Fibroblast of villous mesenchyme (primary cell): ENCODE data around the gene EMC8. TPM values are rescaled to one million over a fixed set of nuclear protein-coding genes. Genes with fewer than 3 reads are reported as not detected.
"Not testable (repeated sequence)": the region's sequence is repeated elsewhere in the genome, so short reads cannot be mapped to it uniquely, and the experiment has no call there.

ENCODE experiments used
- DNase-seq: peaks from one replicate; pipeline ENCODE4 v3.0.0-alpha.2; 2010; ENCODE audit warnings: low read depth
- H3K4me3 ChIP-seq: 2 replicates; pipeline ENCODE4 v1.5.1; 2011; ENCODE audit warnings: low read depth, mild to moderate bottlenecking, low read length
- total RNA-seq: library from RNA; depleted of rRNA; stranded (reverse); fragments of >200 nt; gene quantifications from 2 replicates; pipeline ENCODE4 v1.2.3, GENCODE V29; 2012
- TF ChIP-seq, protein P1 (sequence below): IDR thresholded peaks from 2 replicates; pipeline ENCODE4 v1.5.1; 2012; ENCODE audit warnings: low read depth, mild to moderate bottlenecking, low read length; ENCODE audit not compliant: insufficient read depth

EMC8 gene
- total RNA-seq, 1 donor = 30.2 TPM

DNA sequence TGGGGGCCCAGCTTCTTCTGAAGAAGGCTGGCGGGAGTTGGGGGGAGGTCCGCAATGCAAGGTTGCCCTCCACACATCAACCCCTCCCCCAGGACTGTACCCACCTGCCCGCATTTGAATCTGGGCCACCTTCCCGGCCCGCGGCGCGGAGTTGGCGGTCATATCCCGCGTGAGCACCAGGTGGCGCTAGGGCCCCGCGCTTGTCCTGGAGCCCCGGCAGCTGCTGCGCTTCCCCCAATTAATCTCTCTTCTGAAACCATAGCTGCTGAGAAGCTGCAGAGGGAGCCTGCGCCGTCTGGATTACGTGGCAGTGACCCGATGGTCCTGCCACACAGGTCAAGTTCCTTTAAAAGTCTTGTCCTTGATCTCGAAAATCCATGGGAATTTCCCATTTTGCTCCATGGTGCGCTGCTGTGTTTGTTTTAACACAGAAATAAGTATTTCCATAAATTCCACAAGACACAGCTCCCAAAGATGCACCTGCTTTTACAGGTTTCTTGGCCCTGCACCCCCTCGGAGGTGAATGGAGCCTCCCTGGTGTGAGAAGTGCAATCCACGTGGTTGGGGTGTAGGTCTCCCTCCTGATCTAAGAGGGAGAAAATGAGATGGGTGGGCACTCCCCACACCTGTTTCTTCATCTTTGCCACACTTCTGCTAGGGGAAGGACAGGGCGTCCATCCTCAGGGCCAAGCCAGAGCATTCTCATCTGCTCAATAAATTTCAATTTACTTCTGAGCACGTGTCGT lies 22.2 kb upstream of the EMC8 start:
- peak; percentile 81 for DNase-seq
- TF ChIP-seq, protein P1, sequence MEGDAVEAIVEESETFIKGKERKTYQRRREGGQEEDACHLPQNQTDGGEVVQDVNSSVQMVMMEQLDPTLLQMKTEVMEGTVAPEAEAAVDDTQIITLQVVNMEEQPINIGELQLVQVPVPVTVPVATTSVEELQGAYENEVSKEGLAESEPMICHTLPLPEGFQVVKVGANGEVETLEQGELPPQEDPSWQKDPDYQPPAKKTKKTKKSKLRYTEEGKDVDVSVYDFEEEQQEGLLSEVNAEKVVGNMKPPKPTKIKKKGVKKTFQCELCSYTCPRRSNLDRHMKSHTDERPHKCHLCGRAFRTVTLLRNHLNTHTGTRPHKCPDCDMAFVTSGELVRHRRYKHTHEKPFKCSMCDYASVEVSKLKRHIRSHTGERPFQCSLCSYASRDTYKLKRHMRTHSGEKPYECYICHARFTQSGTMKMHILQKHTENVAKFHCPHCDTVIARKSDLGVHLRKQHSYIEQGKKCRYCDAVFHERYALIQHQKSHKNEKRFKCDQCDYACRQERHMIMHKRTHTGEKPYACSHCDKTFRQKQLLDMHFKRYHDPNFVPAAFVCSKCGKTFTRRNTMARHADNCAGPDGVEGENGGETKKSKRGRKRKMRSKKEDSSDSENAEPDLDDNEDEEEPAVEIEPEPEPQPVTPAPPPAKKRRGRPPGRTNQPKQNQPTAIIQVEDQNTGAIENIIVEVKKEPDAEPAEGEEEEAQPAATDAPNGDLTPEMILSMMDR = peak; percentile 90
- no peak overlapping the region for H3K4me3 ChIP-seq

DNA sequence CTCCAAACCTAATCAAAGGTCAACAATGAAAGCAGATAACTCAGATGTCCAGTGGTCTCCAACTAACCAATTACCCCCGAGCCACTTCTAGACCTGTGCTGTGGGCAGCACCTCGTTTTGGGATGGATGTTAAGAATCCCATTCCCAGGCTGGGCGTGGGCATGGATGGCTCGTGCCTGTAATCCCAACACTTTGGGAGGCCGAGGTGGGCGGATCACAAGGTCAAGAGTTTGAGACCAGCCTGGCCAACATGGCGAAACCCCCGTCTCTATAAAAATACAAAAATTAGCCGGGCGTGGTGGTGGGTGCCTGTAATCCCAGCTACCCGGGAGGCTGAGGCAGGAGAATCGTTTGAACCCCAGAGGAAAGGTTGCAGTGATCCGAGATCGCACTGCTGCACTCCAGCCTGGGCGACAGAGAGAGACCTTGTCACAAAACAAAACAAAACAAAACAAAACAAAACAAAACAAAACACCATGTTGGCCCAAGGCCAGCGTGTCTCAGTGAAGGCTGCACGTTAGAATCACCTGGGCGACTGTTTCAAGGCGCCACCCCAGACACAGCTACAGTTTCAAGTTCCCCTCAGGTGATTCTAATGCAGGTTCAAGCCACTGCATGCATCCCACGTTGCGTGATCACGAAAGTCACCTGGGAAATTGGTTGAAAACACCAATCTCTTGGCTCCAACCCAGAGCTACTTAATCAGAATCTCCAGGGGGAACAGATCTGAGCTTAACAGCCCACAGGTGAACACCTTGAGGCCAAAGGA lies 21.4 kb upstream of the EMC8 start:
- DNase-seq = no peak
- TF ChIP-seq, protein P1 = no peak
- no peak overlapping the region for H3K4me3 ChIP-seq

DNA sequence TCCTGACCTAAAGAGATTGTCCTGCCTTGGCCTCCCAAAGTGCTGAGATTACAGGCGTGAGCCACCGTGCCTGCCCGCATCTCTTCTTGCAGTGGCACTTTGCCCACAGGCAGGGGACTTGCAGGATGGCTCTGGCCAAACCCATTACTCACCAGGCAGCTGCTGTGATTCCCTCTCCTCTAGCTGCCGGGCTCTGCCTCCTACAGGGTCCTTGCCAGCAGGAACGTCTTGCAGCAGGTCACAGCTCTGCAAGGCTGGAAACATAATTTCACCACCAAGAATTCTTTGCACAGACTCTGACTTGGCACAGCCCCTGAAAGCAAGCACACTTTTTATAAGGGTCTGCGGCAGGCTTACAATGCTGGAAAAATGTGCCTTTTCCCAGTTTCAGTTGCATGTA lies 20.4 kb upstream of the EMC8 start:
- TF ChIP-seq, protein P1 = no peak
- no peak for DNase-seq
- H3K4me3 ChIP-seq = no peak overlapping the region

DNA sequence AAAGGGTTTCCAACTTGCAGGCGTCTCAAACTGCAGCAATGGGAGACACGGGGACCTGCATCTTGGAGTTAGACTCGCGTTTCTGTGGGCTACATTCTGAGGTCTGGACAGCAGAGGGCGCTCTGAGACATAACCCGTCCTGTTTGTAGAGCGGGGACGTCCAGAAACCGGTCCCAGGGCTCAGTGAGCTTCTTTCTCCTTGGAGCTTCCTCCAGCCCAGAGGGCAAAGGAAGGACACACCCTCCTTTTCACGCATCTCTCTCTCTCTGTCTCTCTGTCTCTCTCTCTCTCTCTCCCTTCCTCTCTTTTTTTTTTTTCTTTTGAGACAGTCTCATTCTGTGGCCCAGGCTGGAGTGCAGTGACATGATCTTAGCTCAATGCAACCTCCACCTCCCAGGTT lies 19.9 kb upstream of the EMC8 start:
- DNase-seq = peak; percentile 79
- no peak overlapping the region for H3K4me3 ChIP-seq
- TF ChIP-seq, protein P1 = peak; percentile 78

DNA sequence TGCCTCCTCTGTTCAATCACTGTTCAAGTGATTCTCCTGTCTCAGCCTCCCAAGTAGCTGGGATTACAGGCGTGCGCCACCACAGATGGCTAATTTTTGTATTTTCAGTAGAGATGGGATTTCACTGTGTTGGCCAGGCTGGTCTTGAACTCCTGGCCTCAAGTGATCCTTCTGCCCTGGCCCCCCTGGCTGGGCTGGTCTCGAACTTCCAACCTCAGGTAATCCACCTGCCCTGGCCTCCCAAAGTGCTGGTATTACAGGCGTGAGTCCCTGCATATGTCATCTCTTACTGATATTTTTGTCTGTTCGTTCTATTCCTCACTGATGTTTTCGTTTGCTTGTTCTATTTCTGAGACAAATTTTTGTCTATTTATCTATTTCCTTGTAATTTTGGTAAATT lies 17.9 kb upstream of the EMC8 start:
- not testable (repeated sequence) for H3K4me3 ChIP-seq, DNase-seq

DNA sequence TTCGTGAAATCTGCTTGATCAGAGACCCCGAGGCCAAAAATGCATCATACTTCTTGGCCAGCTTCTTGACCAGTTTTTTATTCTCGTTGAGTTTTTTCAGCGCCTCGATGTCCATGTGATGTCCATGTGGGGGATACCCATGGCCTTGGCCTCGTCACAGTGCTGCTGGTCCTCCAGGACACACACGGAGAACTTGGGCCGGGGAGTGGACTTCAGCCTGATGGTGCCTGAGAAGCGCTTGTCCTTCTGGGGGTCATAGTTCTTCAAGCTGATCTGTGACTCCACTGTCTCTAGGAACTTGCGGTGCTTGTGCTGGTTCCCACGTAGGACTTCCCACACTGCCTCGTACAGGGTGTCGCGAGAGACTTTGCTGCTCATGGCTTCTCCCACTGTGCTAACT lies 16.8 kb upstream of the EMC8 start:
- TF ChIP-seq, protein P1 = no peak
- H3K4me3 ChIP-seq = no peak overlapping the region
- no peak for DNase-seq
